Keratinocyte (primary cell): ENCODE measurements around the gene AKR1B1. TPM values are rescaled to one million over a fixed set of nuclear protein-coding genes. Genes with fewer than 3 reads are reported as not detected.

Source experiments
- DNase-seq: peaks from one replicate; pipeline ENCODE4 v3.0.0-alpha.2; 2011; ENCODE audit warnings: low read depth, missing footprints, low spot score
- FAIRE-seq: peaks from 2 replicates; lab custom pipeline; 2011; peaks lifted over from hg19 to GRCh38; lab: Jason Lieb, UNC
- H2AFZ ChIP-seq: 2 replicates; pipeline ENCODE4 v1.6.0; 2012; ENCODE audit warnings: low read length, control low read depth, inconsistent platforms; ENCODE audit not compliant: control insufficient read depth
- H3K27ac ChIP-seq: 2 replicates; pipeline ENCODE4 v1.5.1; 2011; ENCODE audit warnings: low read length; ENCODE audit not compliant: control insufficient read depth, insufficient read depth
- H3K27me3 ChIP-seq: 3 replicates; pipeline ENCODE4 v1.6.0; 2011; ENCODE audit warnings: low read length; ENCODE audit not compliant: control insufficient read depth, insufficient read depth; ENCODE audit errors: extremely low read depth
- H3K36me3 ChIP-seq, 2 experiments: 2 replicates in 1 of 2; 3 replicates in 1 of 2; pipeline ENCODE4 v1.5.1; 2011; ENCODE audit warnings: low read length in 2 of 2, mild to moderate bottlenecking in 1 of 2; ENCODE audit not compliant: control insufficient read depth in 2 of 2, insufficient read depth in 2 of 2; ENCODE audit errors: extremely low read depth in 1 of 2
- H3K4me1 ChIP-seq: 3 replicates; pipeline ENCODE4 v1.5.1; 2011; ENCODE audit warnings: low read length; ENCODE audit not compliant: control insufficient read depth, insufficient read depth; ENCODE audit errors: extremely low read depth
- H3K4me2 ChIP-seq: 3 replicates; pipeline ENCODE4 v1.6.0; 2011; ENCODE audit warnings: low read depth, low read length; ENCODE audit not compliant: control insufficient read depth, insufficient read depth; ENCODE audit errors: extremely low read depth
- H3K4me3 ChIP-seq, 3 experiments: fragments of 200-600 bp in 1 of 3; sonication (generic) in 1 of 3; 2 replicates in 2 of 3; 3 replicates in 1 of 3; pipeline ENCODE4 v1.5.1; 2011 to 2016; ENCODE audit warnings: low read length in 3 of 3, mild to moderate bottlenecking in 3 of 3, control low read depth in 2 of 3, inconsistent platforms in 1 of 3, low read depth in 1 of 3, mixed read lengths in 1 of 3, mixed run types in 1 of 3, moderate library complexity in 1 of 3; ENCODE audit not compliant: control insufficient read depth in 2 of 3, insufficient read depth in 2 of 3; ENCODE audit errors: extremely low read depth in 1 of 3
- H3K79me2 ChIP-seq: 2 replicates; pipeline ENCODE4 v1.6.0; 2012; ENCODE audit warnings: low read length; ENCODE audit not compliant: control insufficient read depth, insufficient read depth
- H3K9ac ChIP-seq: 3 replicates; pipeline ENCODE4 v1.6.0; 2011; ENCODE audit warnings: low read length; ENCODE audit not compliant: control insufficient read depth, insufficient read depth; ENCODE audit errors: extremely low read depth
- H3K9me1 ChIP-seq: 3 replicates; pipeline ENCODE4 v1.6.0; 2011; ENCODE audit warnings: low read length; ENCODE audit not compliant: control insufficient read depth, insufficient read depth; ENCODE audit errors: extremely low read depth
- H3K9me3 ChIP-seq: 2 replicates; pipeline ENCODE4 v1.5.1; 2012; ENCODE audit warnings: low read depth, low read length; ENCODE audit not compliant: control insufficient read depth
- H4K20me1 ChIP-seq: 3 replicates; pipeline ENCODE4 v1.6.0; 2011; ENCODE audit warnings: low read length; ENCODE audit not compliant: control insufficient read depth, insufficient read depth; ENCODE audit errors: extremely low read depth
- CTCF ChIP-seq, 3 experiments: IDR thresholded peaks in 1 of 3; conservative IDR thresholded peaks in 1 of 3; optimal IDR thresholded peaks in 1 of 3; 2 replicates in 2 of 3; 3 replicates in 1 of 3; pipeline versions ENCODE3 to v1.5.1; 2011; ENCODE audit warnings: low read length in 3 of 3, mild to moderate bottlenecking in 3 of 3, moderate library complexity in 2 of 3, control low read depth in 1 of 3, inconsistent platforms in 1 of 3; ENCODE audit not compliant: insufficient read depth in 2 of 3; ENCODE audit errors: extremely low read depth in 1 of 3
- EZH2 ChIP-seq: IDR thresholded peaks from one replicate; pipeline ENCODE4 v1.6.1; 2012; ENCODE audit warnings: inconsistent platforms, mild to moderate bottlenecking, low read length, moderate library complexity
- dilution Hi-C: fragments of 300-500 bp; cut with MboI; formaldehyde crosslinking; loops from one replicate; pipeline ENCODE4 v1.7.0; 2020; ENCODE audit warnings: low sequenced_read_pairs; ENCODE audit not compliant: extremely low pct_ligation_motif_present
- polyA plus RNA-seq, 5 experiments: library from polyadenylated mRNA; depleted of rRNA in 3 of 5; stranded (reverse) in 3 of 5; stranded (forward) in 1 of 5; unstranded in 1 of 5; fragments of >200 nt; gene quantifications; 1 replicate in 1 of 5; 2 replicates in 3 of 5; 3 replicates in 1 of 5; pipeline versions ENCODE4 v1.2.1 to v1.2.3, GENCODE V29; 2011 to 2012; ENCODE audit warnings: missing spikeins in 2 of 5, low read depth in 1 of 5, low replicate concordance in 1 of 5

Gene AKR1B1
- polyA plus RNA-seq, 1 donor (not counting 4 experiments of a cell fraction or from before 2014, with no cell fraction given) = 139 TPM

- no peak for DNase-seq
- TF ChIP-seq EZH2 (no peak), CTCF (optimal IDR thresholded peaks at IDR 0.05 in 1 of 3, IDR thresholded peaks at IDR 0.05 in 1 of 3, conservative IDR thresholded peaks at IDR 0.05 in 1 of 3; ENCODE audit: extremely low read depth in 1 of 3, insufficient read depth in 2 of 3, low read length in 3 of 3) (no peak)
- dilution Hi-C loops = no loop called here
- Histone ChIP-seq H3K27me3 (no peaks in the 10 kb centered on the region), H3K4me3 (no peak overlapping the region), H4K20me1 (no peaks in the 10 kb centered on the region), H3K9me1 (no peaks in the 10 kb centered on the region), H3K9ac (no peak overlapping the region), H3K4me2 (no peak overlapping the region), H3K4me1 (peaks cover 8% of the 10 kb centered on the region), H3K79me2 (no peaks in the 10 kb centered on the region), H3K27ac (no peak overlapping the region), H3K9me3 (no peaks in the 10 kb centered on the region), H2AFZ (no peak overlapping the region), H3K36me3 (no peaks in the 10 kb centered on the region)
- no peak for FAIRE-seq
Measured at GRCh38 chr7:134473861-134474291, 15.0 kb upstream of the AKR1B1 start.

- H4K20me1 ChIP-seq = no peaks in the 10 kb centered on the region
- no peaks in the 10 kb centered on the region for H3K9me1 ChIP-seq
- H3K4me2 ChIP-seq = no peak overlapping the region
- no peak overlapping the region for H3K4me3 ChIP-seq
- H3K79me2 ChIP-seq = no peaks in the 10 kb centered on the region
- peaks cover 8% of the 10 kb centered on the region for H3K4me1 ChIP-seq
- TF ChIP-seq EZH2 = no peak
- no peak overlapping the region for H3K27ac ChIP-seq
- no peaks in the 10 kb centered on the region for H3K36me3 ChIP-seq
- no peak overlapping the region for H3K9ac ChIP-seq
- dilution Hi-C loops = no loop called here
- no peaks in the 10 kb centered on the region for H3K9me3 ChIP-seq
- H2AFZ ChIP-seq = no peak overlapping the region
- DNase-seq = no peak
- FAIRE-seq = no peak
- H3K27me3 ChIP-seq = no peaks in the 10 kb centered on the region
Measured at GRCh38 chr7:134472572-134473244, 13.8 kb upstream of the AKR1B1 start.
